OCI-LY3 (cell line): ENCODE results near the gene IDH3A.

Source experiments
- H2AFZ ChIP-seq: fragments of 200-600, 300-600 bp; shearing (Covaris generic); 2 replicates; pipeline ENCODE4 v1.6.0; 2014; ENCODE audit warnings: antibody characterized with exemption, low read depth, low read length
- H3K27ac ChIP-seq: fragments of 200-600, 300-600 bp; sonication (generic); 2 replicates; pipeline ENCODE4 v1.5.1; 2014; ENCODE audit warnings: mild to moderate bottlenecking, low read length, moderate library complexity, mixed read lengths
- H3K27me3 ChIP-seq: fragments of 200-600, 300-600 bp; sonication (generic); 2 replicates; pipeline ENCODE4 v1.6.1; 2014; ENCODE audit warnings: low read depth, low read length, mixed read lengths
- H3K36me3 ChIP-seq: fragments of 200-600, 300-600 bp; sonication (generic); replicated peaks from 2 replicates; pipeline ENCODE3; 2014; ENCODE audit warnings: low read depth, low read length, mixed read lengths
- H3K4me1 ChIP-seq: fragments of 300-600, 200-600 bp; sonication (generic); 2 replicates; pipeline ENCODE4 v1.6.1; 2014; ENCODE audit warnings: low read length, mixed read lengths
- H3K4me2 ChIP-seq: fragments of 200-600, 300-600 bp; sonication (generic); 2 replicates; pipeline ENCODE4 v1.6.1; 2014; ENCODE audit warnings: low read length, mixed read lengths
- H3K4me3 ChIP-seq: fragments of 300-600, 200-600 bp; sonication (generic); 2 replicates; pipeline ENCODE4 v1.5.1; 2014; ENCODE audit warnings: antibody characterized with exemption, mild to moderate bottlenecking, low read length, moderate library complexity
- H3K79me2 ChIP-seq: fragments of 300-600, 200-600 bp; shearing (Covaris generic); 2 replicates; pipeline ENCODE4 v1.6.1; 2014; ENCODE audit warnings: mild to moderate bottlenecking, low read length, mixed read lengths
- H3K9ac ChIP-seq: fragments of 300-600, 200-600 bp; shearing (Covaris generic); 2 replicates; pipeline ENCODE4 v1.6.0; 2014; ENCODE audit warnings: mild to moderate bottlenecking, low read length, moderate library complexity
- H3K9me3 ChIP-seq: fragments of 200-600, 300-600 bp; shearing (Covaris generic); 2 replicates; pipeline ENCODE4 v1.6.1; 2014; ENCODE audit warnings: low read length, mixed read lengths; ENCODE audit not compliant: insufficient read depth
- H4K20me1 ChIP-seq: fragments of 200-600, 300-600 bp; sonication (generic); 2 replicates; pipeline ENCODE4 v1.6.1; 2016; ENCODE audit warnings: low read length, mixed read lengths; ENCODE audit not compliant: insufficient read depth
- CTCF ChIP-seq: fragments of 200-600, 300-600 bp; sonication (generic); IDR thresholded peaks from 2 replicates; pipeline ENCODE4 v1.5.1; 2014; ENCODE audit warnings: antibody characterized with exemption, low read length, low read depth
- EZH2phosphoT487 ChIP-seq: fragments of 200-600 bp; shearing (Covaris generic); IDR thresholded peaks from 2 replicates; pipeline ENCODE4 v1.6.1; 2018; ENCODE audit warnings: antibody characterized with exemption, mixed run types, low read depth

Gene IDH3A

GRCh38 chr15:78220713-78221112 lies 71.6 kb downstream of the IDH3A start:
- Histone ChIP-seq H3K79me2 (no peaks in the 10 kb centered on the region), H3K4me3 (no peak overlapping the region), H3K4me2 (no peak overlapping the region), H3K4me1 (peaks cover 6% of the 10 kb centered on the region), H3K36me3 (no peaks in the 10 kb centered on the region), H3K27me3 (no peaks in the 10 kb centered on the region), H3K9me3 (no peaks in the 10 kb centered on the region), H2AFZ (no peak overlapping the region), H3K27ac (no peak overlapping the region), H4K20me1 (no peaks in the 10 kb centered on the region), H3K9ac (no peak overlapping the region)
- TF ChIP-seq EZH2phosphoT487, result no peak
- no peak for TF ChIP-seq CTCF
